ENCODE results near the gene LYPLA2. TPM values are rescaled to one million over a fixed set of nuclear protein-coding genes. Genes with fewer than 3 reads are reported as not detected.

The LYPLA2 gene
- 10 to 100 TPM; 31.8 to 52.8 (median 49.5) TPM for total RNA-seq

DNA sequence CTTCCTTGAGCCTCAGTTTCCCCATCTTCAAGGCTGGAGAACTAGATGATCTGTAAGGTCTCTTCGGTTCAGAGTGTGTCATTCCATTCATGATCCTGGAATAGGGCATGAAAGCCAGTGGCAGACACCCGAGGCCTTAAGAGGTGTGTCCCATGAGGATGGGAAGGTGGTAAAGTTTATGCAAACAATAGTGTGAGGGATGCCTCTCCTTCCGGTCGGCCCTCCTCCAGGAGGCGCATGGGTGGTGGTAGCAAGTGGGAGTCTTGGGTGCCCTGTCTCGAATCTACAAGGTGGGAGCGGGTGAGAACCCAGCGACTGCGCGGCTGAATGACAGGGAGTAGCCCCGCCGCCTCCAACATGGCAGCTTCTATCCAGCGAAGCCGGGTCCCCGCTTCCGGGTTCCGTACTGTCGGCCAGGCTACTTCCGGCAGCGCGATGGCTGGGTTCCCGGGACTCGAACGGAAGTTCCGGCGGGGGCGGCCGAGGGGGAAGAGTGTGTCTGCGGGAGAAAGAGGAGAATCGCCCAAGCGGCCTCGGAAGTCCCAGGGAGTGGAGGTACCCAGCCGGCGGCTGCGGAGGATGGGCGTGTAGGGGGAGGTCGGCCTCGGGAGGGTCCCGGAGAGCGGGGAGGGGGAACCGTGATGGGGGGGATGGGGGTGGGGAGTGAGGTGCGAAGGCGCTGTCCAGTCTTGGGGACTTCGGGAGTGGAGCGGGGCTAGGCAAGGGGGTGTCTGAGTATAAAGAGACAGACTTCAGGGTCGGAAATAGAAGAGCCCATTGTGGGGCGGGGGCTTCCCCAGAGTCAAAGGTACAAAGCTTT, at the start of gene LYPLA2:
TSS of gene LYPLA2 (plus strand) at position 450 of the 820 bp plus-strand sequence. CDS start 1,538 bp downstream, outside the sequence.
- no peaks in the 10 kb centered on the region for H3K36me3 ChIP-seq
- no peaks in the 10 kb centered on the region for H3K9me3 ChIP-seq
- TF ChIP-seq POLR2A (IDR thresholded peaks at IDR 0.05) (no peak), POLR2AphosphoS5 (IDR thresholded peaks at IDR 0.05) (peak; percentile 59 to 69 (median 68))
- TF ChIP-seq, protein P1, sequence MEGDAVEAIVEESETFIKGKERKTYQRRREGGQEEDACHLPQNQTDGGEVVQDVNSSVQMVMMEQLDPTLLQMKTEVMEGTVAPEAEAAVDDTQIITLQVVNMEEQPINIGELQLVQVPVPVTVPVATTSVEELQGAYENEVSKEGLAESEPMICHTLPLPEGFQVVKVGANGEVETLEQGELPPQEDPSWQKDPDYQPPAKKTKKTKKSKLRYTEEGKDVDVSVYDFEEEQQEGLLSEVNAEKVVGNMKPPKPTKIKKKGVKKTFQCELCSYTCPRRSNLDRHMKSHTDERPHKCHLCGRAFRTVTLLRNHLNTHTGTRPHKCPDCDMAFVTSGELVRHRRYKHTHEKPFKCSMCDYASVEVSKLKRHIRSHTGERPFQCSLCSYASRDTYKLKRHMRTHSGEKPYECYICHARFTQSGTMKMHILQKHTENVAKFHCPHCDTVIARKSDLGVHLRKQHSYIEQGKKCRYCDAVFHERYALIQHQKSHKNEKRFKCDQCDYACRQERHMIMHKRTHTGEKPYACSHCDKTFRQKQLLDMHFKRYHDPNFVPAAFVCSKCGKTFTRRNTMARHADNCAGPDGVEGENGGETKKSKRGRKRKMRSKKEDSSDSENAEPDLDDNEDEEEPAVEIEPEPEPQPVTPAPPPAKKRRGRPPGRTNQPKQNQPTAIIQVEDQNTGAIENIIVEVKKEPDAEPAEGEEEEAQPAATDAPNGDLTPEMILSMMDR (IDR thresholded peaks at IDR 0.05), result no peak
- H3K4me1 ChIP-seq, result peaks cover 0 to 14% of the 10 kb centered on the region in 2 donors
- intact Hi-C loops (cut with DNase I; ENCODE audit: low total_unique reads), result no loop called here
- H3K27me3 ChIP-seq, result no peaks in the 10 kb centered on the region
- peak; percentile 91 to 95 for DNase-seq (ENCODE audit: low spot score in 2 of 2)
- H3K4me3 ChIP-seq, result peak within 1 kb of the TSS; percentile 70 to 94 (median 85)
- H3K27ac ChIP-seq, result peak within 1 kb of the TSS; percentile 82 to 89

DNA sequence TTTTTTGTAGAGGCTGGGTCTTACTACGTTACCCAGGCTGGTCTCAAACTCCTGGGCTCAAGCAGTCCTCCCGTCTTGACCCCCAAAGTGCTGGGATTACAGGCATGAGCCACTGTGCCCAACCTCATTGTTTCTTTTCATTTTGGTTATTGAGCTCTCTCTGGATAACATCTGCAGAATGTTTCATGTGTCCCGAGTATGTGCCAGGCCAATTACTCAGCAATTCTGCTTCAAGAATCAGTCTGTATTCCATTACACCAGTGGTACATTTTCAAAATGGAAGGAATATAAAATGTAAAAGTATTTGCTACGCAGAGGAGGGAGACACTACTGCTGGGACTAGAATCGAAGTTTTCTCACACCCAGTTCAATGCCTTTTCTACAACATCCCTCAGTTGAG, 49.3 kb upstream of the LYPLA2 start:
- peaks cover 0 to 8% of the 10 kb centered on the region in 2 donors for H3K4me1 ChIP-seq
- TF ChIP-seq, protein P1 (IDR thresholded peaks at IDR 0.05), result no peak
- TF ChIP-seq POLR2A (IDR thresholded peaks at IDR 0.05) (no peak), POLR2AphosphoS5 (IDR thresholded peaks at IDR 0.05) (no peak)
- H3K27ac ChIP-seq, result no peak overlapping the region
- no peak overlapping the region for H3K4me3 ChIP-seq
- H3K36me3 ChIP-seq, result no peaks in the 10 kb centered on the region
- H3K27me3 ChIP-seq, result no peaks in the 10 kb centered on the region
- DNase-seq (ENCODE audit: low spot score in 2 of 2), result no peak
- H3K9me3 ChIP-seq, result no peaks in the 10 kb centered on the region
- intact Hi-C loops (cut with DNase I; ENCODE audit: low total_unique reads), result no loop called here

DNA sequence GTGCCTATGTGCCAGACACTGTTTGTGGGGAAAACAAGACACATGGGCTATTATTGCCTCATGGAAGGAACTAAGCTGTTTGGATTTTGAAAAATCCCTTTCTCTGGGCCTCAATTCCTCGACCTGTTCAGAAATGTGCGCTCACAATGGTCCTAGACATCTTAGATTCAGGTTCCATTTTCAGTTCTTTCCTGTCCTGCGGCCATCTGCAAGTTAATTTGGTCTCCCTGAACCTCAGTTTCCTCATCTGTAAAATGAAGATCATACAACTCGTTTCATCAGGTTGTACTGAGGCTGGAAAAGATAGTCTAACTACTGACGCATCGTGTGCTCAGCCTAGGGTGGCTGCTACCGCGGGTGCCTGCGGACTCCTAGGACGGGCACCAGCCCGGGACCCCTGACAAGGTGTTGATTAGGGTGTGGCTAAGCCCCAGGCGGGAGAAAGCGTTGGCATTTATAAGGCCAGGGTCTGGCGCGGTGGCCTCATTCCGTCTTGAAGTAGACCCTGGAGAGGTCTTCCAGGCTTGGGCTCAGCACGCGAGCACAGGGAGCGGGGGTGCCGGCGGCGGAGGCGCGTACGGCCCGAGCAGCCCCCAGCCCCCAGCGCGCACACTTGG, 48.2 kb upstream of the LYPLA2 start:
- no peaks in the 10 kb centered on the region for H3K9me3 ChIP-seq
- no peaks in the 10 kb centered on the region for H3K36me3 ChIP-seq
- H3K27me3 ChIP-seq, result no peaks in the 10 kb centered on the region
- H3K27ac ChIP-seq, result peak overlapping the region; percentile 89
- DNase-seq (ENCODE audit: low spot score in 2 of 2), result no peak
- H3K4me3 ChIP-seq, result peak overlapping the region; percentile 79 to 92 (median 83)
- TF ChIP-seq, protein P1 (IDR thresholded peaks at IDR 0.05), result no peak
- TF ChIP-seq POLR2AphosphoS5 (IDR thresholded peaks at IDR 0.05) (no peak), POLR2A (IDR thresholded peaks at IDR 0.05) (no peak)
- intact Hi-C loops (cut with DNase I; ENCODE audit: low total_unique reads), result no loop called here
- H3K4me1 ChIP-seq, result peaks cover 0 to 8% of the 10 kb centered on the region in 2 donors

DNA sequence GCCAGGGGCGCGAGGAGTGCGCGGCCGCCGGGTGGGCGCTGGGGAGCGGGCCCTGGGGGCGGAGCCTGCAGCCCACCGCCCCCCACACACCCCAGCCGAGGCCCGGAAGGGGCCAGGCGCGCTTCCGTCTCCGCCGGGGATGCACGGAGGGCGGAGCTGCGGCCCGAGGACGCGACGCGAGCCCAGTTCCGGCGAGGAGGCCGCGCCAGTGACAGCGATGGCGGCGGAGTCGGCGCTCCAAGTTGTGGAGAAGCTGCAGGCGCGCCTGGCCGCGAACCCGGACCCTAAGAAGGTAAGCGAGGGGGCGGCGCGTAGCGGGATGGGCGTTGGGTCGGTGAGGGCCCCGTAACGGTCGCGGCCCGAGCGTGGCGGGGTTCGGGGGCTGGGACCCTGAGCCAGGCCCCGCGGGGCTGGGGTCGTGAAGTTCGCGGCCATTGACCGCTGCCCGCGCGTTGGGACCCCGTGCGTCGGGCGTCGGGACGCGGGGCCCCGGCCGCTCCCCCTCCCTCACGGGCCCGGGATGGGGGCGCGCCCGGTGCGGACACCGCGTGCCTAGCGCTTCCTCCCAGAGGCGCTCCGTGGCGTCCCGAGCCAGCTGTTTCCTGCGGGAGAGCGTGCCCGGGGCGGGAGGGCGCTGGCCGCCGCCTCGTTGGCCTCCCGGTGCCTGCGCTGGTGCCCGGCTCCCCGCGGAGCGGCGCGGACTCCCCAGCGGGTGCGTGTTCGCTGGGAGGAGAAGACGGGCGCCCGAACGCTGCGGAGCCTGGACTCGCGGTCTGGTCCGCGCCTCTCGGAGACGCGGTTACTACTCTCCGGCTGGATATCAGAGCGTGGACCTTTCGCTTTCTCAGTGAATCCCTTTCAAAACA, 47.4 kb upstream of the LYPLA2 start, which contains the start of gene ELOA:
TSS of gene ELOA (plus strand) at position 185 of the 866 bp plus-strand sequence. CDS start at position 218, 33 bp downstream.
- intact Hi-C loops (cut with DNase I; ENCODE audit: low total_unique reads), result no loop called here
- H3K9me3 ChIP-seq, result no peaks in the 10 kb centered on the region
- peak within 1 kb of the TSS; percentile 79 to 92 (median 83) for H3K4me3 ChIP-seq
- TF ChIP-seq, protein P1 (IDR thresholded peaks at IDR 0.05), result no peak
- TF ChIP-seq POLR2AphosphoS5 (IDR thresholded peaks at IDR 0.05) (peak; percentile 25 to 55 (median 50)), POLR2A (IDR thresholded peaks at IDR 0.05) (no peak)
- no peaks in the 10 kb centered on the region for H3K36me3 ChIP-seq
- peak within 1 kb of the TSS; percentile 89 for H3K27ac ChIP-seq
- H3K27me3 ChIP-seq, result no peaks in the 10 kb centered on the region
- DNase-seq (ENCODE audit: low spot score in 2 of 2), result peak; percentile 31 to 64
- peaks cover 0 to 8% of the 10 kb centered on the region in 2 donors for H3K4me1 ChIP-seq
